Karpas-422 (cell line): ENCODE measurements around the gene C19orf85. TPM values are rescaled to one million over a fixed set of nuclear protein-coding genes. Genes with fewer than 3 reads are reported as not detected.
A peak's percentile ranks its signal among the peaks of the same experiment; 100 is the strongest.

ENCODE experiments used
- DNase-seq: peaks from one replicate; pipeline ENCODE4 v3.0.0-alpha.2; 2015
- H2AFZ ChIP-seq: fragments of 200-600 bp; sonication (generic); 2 replicates; pipeline ENCODE4 v1.6.1; 2014; ENCODE audit warnings: antibody characterized with exemption, low read length, mixed read lengths
- H3K27ac ChIP-seq: fragments of 200-600 bp; sonication (generic); 2 replicates; pipeline ENCODE4 v1.5.1; 2014; ENCODE audit warnings: mild to moderate bottlenecking, low read length, moderate library complexity
- H3K27me3 ChIP-seq: fragments of 200-600 bp; sonication (generic); 2 replicates; pipeline ENCODE4 v1.6.1; 2014; ENCODE audit warnings: low read length, mixed read lengths
- H3K36me3 ChIP-seq: fragments of 200-600 bp; sonication (generic); 2 replicates; pipeline ENCODE4 v1.6.1; 2014; ENCODE audit warnings: low read length, mixed read lengths; ENCODE audit not compliant: insufficient read depth
- H3K4me1 ChIP-seq: fragments of 200-600 bp; sonication (generic); 2 replicates; pipeline ENCODE4 v1.6.1; 2014; ENCODE audit warnings: mild to moderate bottlenecking, low read length, mixed read lengths
- H3K4me2 ChIP-seq: fragments of 200-600 bp; sonication (generic); 2 replicates; pipeline ENCODE4 v1.6.1; 2014; ENCODE audit warnings: low read length, low read depth, mild to moderate bottlenecking; ENCODE audit not compliant: poor library complexity, severe bottlenecking
- H3K4me3 ChIP-seq: fragments of 200-600 bp; sonication (generic); 2 replicates; pipeline ENCODE4 v1.5.1; 2014; ENCODE audit warnings: mild to moderate bottlenecking, antibody characterized with exemption, low read length, mixed read lengths
- H3K79me2 ChIP-seq: fragments of 200-600 bp; sonication (generic); 2 replicates; pipeline ENCODE4 v1.6.1; 2014; ENCODE audit warnings: mild to moderate bottlenecking, low read length, mixed read lengths
- H3K9ac ChIP-seq: fragments of 200-600 bp; sonication (generic); 2 replicates; pipeline ENCODE4 v1.6.0; 2014; ENCODE audit warnings: low read length
- H3K9me2 ChIP-seq: fragments of 200-600 bp; sonication (generic), shearing (Covaris generic); replicated peaks from 2 replicates; pipeline ENCODE4 v1.6.0; 2014; ENCODE audit warnings: mild to moderate bottlenecking, low read length, moderate library complexity; ENCODE audit not compliant: insufficient read depth
- H3K9me3 ChIP-seq: fragments of 300-700, 200-600 bp; sonication (generic); 2 replicates; pipeline ENCODE4 v1.6.1; 2014; ENCODE audit warnings: low read length, mixed read lengths
- H4K20me1 ChIP-seq: fragments of 200-600 bp; sonication (generic); 2 replicates; pipeline ENCODE4 v1.6.1; 2014; ENCODE audit warnings: mild to moderate bottlenecking, antibody characterized with exemption, low read length, low read depth; ENCODE audit not compliant: insufficient read depth
- total RNA-seq: library from RNA; depleted of rRNA; stranded (reverse); fragments of >200 nt; shearing (Covaris generic); gene quantifications from 2 replicates; pipeline ENCODE4 v1.2.3, GENCODE V29; 2014; ENCODE audit warnings: low replicate concordance

Gene C19orf85
- total RNA-seq, 1 experiment from 2014 or later, result not detected

DNA sequence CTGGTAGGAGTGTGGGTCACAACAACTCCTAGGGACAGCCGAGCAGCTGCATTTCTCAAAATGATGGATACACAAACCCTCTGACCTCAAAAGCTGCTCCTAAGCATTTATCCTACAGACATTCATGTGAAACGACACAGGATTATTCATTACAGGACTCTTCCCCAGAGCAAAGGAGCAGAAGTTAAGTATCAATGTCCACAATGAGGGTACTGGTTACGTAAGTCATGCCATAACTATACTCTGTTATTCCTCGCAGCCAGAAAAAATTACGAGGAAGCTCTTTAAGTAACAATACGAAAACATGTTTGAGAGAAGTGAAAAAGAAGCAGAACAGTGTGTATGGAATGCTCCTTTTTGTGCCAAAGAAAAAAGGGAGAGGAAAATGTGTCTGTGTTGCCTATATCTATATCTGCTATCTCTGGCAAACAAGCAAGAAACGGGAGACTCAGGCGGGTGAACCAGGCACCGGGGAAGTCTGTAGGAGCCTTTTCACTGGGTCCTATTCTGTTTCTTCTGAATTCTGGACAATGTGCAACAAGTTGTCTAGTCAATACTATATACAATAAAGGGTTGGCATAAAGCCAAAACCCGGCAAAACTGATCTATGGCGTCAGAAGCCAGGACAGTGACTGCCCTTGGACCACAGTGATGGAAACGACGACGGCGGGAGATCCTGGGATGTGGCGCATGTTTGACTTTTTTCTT is 4.4 kb downstream of the C19orf85 start:
- H3K36me3 ChIP-seq, result no peaks in the 10 kb centered on the region
- DNase-seq, result no peak
- H3K4me3 ChIP-seq, result peak overlapping the region; percentile 93; the same call in 1 of the 2 replicates
- H3K79me2 ChIP-seq, result peaks cover 26% of the 10 kb centered on the region
- H3K4me2 ChIP-seq, result peak overlapping the region; percentile 98
- no peaks in the 10 kb centered on the region for H3K9me2 ChIP-seq
- peak overlapping the region; percentile 97; the same call in 1 of the 2 replicates for H3K9ac ChIP-seq
- H2AFZ ChIP-seq, result no peak overlapping the region
- H3K27me3 ChIP-seq, result no peaks in the 10 kb centered on the region
- no peak overlapping the region for H3K27ac ChIP-seq
- no peaks in the 10 kb centered on the region for H3K9me3 ChIP-seq
- H4K20me1 ChIP-seq, result no peaks in the 10 kb centered on the region
- H3K4me1 ChIP-seq, result peaks cover 18% of the 10 kb centered on the region

DNA sequence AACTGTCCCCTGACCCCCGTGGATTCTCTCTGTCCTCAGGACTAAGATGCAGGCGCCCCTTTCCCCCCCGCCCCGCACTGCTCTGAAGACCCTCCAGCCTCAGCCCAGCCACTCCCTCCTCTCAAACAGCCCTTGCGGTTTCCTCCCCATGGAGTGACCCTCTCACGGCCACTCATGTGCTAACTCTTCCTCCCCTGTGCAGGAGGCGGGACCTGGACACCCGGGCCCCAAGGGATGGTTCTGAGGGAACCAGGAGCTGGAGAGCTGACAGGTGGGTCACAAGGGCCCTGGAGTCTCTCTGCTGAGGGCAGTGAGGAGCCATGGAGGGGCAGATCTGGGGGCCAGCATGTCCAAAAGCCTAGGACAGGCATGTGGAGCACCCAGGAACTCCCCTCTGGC is 5.0 kb downstream of the C19orf85 start:
- peaks cover 26% of the 10 kb centered on the region for H3K79me2 ChIP-seq
- H3K27ac ChIP-seq, result no peak overlapping the region
- no peaks in the 10 kb centered on the region for H3K9me2 ChIP-seq
- no peaks in the 10 kb centered on the region for H4K20me1 ChIP-seq
- no peak overlapping the region for H2AFZ ChIP-seq
- no peak for DNase-seq
- H3K4me1 ChIP-seq, result peaks cover 18% of the 10 kb centered on the region
- peak overlapping the region; percentile 98 for H3K4me2 ChIP-seq
- no peak overlapping the region for H3K4me3 ChIP-seq
- H3K9me3 ChIP-seq, result no peaks in the 10 kb centered on the region
- H3K27me3 ChIP-seq, result no peaks in the 10 kb centered on the region
- no peak overlapping the region for H3K9ac ChIP-seq
- H3K36me3 ChIP-seq, result no peaks in the 10 kb centered on the region

GRCh38 chr19:55457683-55458457 is 6.7 kb downstream of the C19orf85 start:
- Histone ChIP-seq H3K9me2 (no peaks in the 10 kb centered on the region), H4K20me1 (no peaks in the 10 kb centered on the region; the same call in 1 of the 2 replicates), H3K4me1 (peaks cover 18% of the 10 kb centered on the region), H3K27ac (no peak overlapping the region), H3K9ac (no peak overlapping the region), H3K27me3 (no peaks in the 10 kb centered on the region), H2AFZ (no peak overlapping the region), H3K4me2 (no peak overlapping the region), H3K4me3 (no peak overlapping the region), H3K36me3 (peaks cover 5% of the 10 kb centered on the region), H3K9me3 (no peaks in the 10 kb centered on the region), H3K79me2 (peaks cover 26% of the 10 kb centered on the region)
- no peak for DNase-seq

DNA sequence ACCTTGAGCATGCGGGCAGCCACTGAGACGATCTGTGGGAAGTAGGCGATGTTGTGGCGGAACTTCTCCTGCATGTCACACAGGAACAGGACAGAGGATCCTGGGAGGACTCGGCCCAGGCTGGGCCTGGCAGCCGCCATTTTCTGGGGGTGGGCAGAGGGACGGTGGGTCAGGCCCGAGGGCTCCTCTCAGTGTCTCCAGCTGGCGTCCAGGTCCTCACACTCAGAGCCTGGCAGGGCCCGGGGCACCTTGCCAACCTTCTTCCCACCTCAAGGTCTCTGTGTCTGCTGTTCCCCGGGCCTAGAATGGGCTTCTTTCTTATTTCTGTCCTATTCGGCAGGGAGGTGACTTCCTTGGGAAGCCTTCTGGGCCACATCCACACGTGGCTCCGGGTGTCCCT is 8.2 kb downstream of the C19orf85 start:
- peaks cover 6% of the 10 kb centered on the region for H3K36me3 ChIP-seq

GRCh38 chr19:55455576-55456235 is 8.8 kb downstream of the C19orf85 start:
- Histone ChIP-seq H3K4me3 (no peak overlapping the region), H3K9me3 (no peaks in the 10 kb centered on the region), H3K36me3 (peaks cover 6% of the 10 kb centered on the region), H4K20me1 (no peaks in the 10 kb centered on the region; the same call in 1 of the 2 replicates), H3K9ac (no peak overlapping the region), H3K9me2 (no peaks in the 10 kb centered on the region), H2AFZ (no peak overlapping the region), H3K4me1 (peaks cover 5% of the 10 kb centered on the region), H3K4me2 (no peak overlapping the region), H3K79me2 (peaks cover 22% of the 10 kb centered on the region), H3K27me3 (no peaks in the 10 kb centered on the region), H3K27ac (no peak overlapping the region)
- DNase-seq, result no peak

More for the DNA sequence above, 8.2 kb downstream of the C19orf85 start:
- H3K27ac ChIP-seq, result no peak overlapping the region
- H3K9me2 ChIP-seq, result no peaks in the 10 kb centered on the region
- no peaks in the 10 kb centered on the region; the same call in 1 of the 2 replicates for H4K20me1 ChIP-seq
- H3K27me3 ChIP-seq, result no peaks in the 10 kb centered on the region
- H3K4me3 ChIP-seq, result no peak overlapping the region
- H3K79me2 ChIP-seq, result peaks cover 26% of the 10 kb centered on the region
- no peak overlapping the region for H3K4me2 ChIP-seq
- H2AFZ ChIP-seq, result no peak overlapping the region
- no peak for DNase-seq
- no peak overlapping the region for H3K9ac ChIP-seq
- H3K4me1 ChIP-seq, result peaks cover 11% of the 10 kb centered on the region
- no peaks in the 10 kb centered on the region for H3K9me3 ChIP-seq

GRCh38 chr19:55454787-55455243 is 9.7 kb downstream of the C19orf85 start:
- Histone ChIP-seq H3K79me2 (peaks cover 13% of the 10 kb centered on the region; the same call in 1 of the 2 replicates), H3K9me3 (no peaks in the 10 kb centered on the region), H3K27me3 (no peaks in the 10 kb centered on the region), H3K36me3 (peaks cover 6% of the 10 kb centered on the region), H4K20me1 (no peaks in the 10 kb centered on the region; the same call in 1 of the 2 replicates), H3K9me2 (no peaks in the 10 kb centered on the region), H3K9ac (no peak overlapping the region), H3K27ac (no peak overlapping the region), H3K4me1 (no peaks in the 10 kb centered on the region; the same call in 1 of the 2 replicates), H3K4me2 (no peak overlapping the region), H3K4me3 (no peak overlapping the region), H2AFZ (no peak overlapping the region)
- peak; percentile 87 for DNase-seq

DNA sequence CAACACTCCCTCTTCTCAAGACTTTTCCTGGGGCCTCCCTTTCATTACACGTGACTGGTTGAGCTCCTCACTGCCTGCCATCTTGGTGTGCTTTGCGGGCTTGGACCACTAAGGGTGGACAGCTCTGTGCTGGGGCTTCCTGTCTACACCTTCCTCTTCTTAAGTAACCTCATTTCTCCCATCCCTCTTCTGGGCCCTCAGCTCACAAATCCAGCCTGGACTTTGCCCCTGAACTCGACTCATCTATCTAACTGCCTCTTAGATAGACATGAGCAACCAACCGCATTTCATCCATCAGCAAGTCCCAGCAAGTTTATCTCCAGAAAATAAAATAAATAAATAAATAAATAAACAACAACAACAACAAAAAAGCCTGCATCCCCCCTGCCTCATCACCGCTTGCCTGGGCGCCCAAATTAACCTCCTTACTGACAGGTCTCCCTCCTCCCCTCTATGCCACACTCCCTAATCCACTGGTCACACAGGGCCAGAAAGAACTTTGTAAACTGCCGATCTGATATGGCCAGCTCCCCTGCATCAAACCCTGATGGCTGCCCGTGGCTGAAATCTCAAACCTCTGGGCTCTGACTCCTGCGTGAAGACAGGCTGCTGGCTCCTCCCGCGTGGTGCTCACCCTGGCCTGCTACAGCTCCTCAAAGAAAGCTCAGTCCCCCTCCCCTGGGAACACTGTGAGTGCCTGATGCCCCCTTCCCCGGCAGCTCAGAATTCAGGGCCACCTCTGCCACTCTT is 10.9 kb downstream of the C19orf85 start:
- Histone ChIP-seq H3K4me2 (no peak overlapping the region), H4K20me1 (no peaks in the 10 kb centered on the region; the same call in 1 of the 2 replicates), H3K9me3 (no peaks in the 10 kb centered on the region), H3K4me1 (no peaks in the 10 kb centered on the region), H3K79me2 (peaks cover 3% of the 10 kb centered on the region; the same call in 1 of the 2 replicates), H2AFZ (no peak overlapping the region), H3K27me3 (no peaks in the 10 kb centered on the region), H3K9ac (no peak overlapping the region), H3K27ac (no peak overlapping the region), H3K9me2 (no peaks in the 10 kb centered on the region), H3K4me3 (no peak overlapping the region), H3K36me3 (peaks cover 6% of the 10 kb centered on the region)
- DNase-seq, result no peak
